NOMO-1 (cell line): Measurements from ENCODE around the gene HMGA1.
"Not testable (repeated sequence)": the region's sequence is repeated elsewhere in the genome, so short reads cannot be mapped to it uniquely, and the experiment has no call there.

ENCODE experiments used
- DNase-seq, 2 experiments: peaks; one replicate each; lab custom pipeline; 2025; ENCODE audit not compliant: unreplicated experiment in 2 of 2; lab: John Stamatoyannopoulos, UW

Gene HMGA1

GRCh38 chr6:34239893-34240292 lies 3.2 kb downstream of the HMGA1 start:
- no peak for DNase-seq

GRCh38 chr6:34240329-34241248 lies 3.9 kb downstream of the HMGA1 start:
- no peak for DNase-seq

GRCh38 chr6:34241351-34242215 lies 4.9 kb downstream of the HMGA1 start:
- DNase-seq = no peak

GRCh38 chr6:34242252-34243130 lies 5.8 kb downstream of the HMGA1 start:
- no peak for DNase-seq

GRCh38 chr6:34243131-34243771 lies 6.6 kb downstream of the HMGA1 start:
- no peak for DNase-seq

GRCh38 chr6:34243901-34244884 lies 7.5 kb downstream of the HMGA1 start:
- peak; percentile 59 to 72 for DNase-seq

- not testable (repeated sequence) for DNase-seq
Observed at GRCh38 chr6:34245032-34245760, 8.5 kb downstream of the HMGA1 start.

- DNase-seq = not testable (repeated sequence)
Observed at GRCh38 chr6:34245761-34246140, 9.1 kb downstream of the HMGA1 start.

- DNase-seq = no peak
Observed at GRCh38 chr6:34246249-34246562, 9.5 kb downstream of the HMGA1 start.

GRCh38 chr6:34246563-34247391 lies 10.1 kb downstream of the HMGA1 start:
- no peak for DNase-seq

- DNase-seq = no peak
Observed at GRCh38 chr6:34247481-34248197, 11.0 kb downstream of the HMGA1 start.

GRCh38 chr6:34248198-34248726 lies 11.6 kb downstream of the HMGA1 start:
- DNase-seq = peak; percentile 23 to 44

- peak; percentile 90 to 95 for DNase-seq
Observed at GRCh38 chr6:34248727-34249468, 12.2 kb downstream of the HMGA1 start, which contains the start of gene SMIM29. TSS of gene SMIM29 (minus strand) at chr6:34249006. CDS start at chr6:34247791, 1,215 bp downstream.

- no peak for DNase-seq
Observed at GRCh38 chr6:34249469-34250261, 13.0 kb downstream of the HMGA1 start.

GRCh38 chr6:34252395-34252794 lies 15.7 kb downstream of the HMGA1 start:
- DNase-seq = not testable (repeated sequence)
